Uterus (tissue), 4 donors: ENCODE data around the gene RILPL2. TPM values are rescaled to one million over a fixed set of nuclear protein-coding genes. Genes with fewer than 3 reads are reported as not detected.
"Not testable (repeated sequence)": the region's sequence is repeated elsewhere in the genome, so short reads cannot be mapped to it uniquely, and the experiment has no call there.

Experiments
- DNase-seq, 2 donors: peaks; one replicate each; pipeline ENCODE4 v3.0.0-alpha.2; 2019 to 2020
- H3K27ac ChIP-seq, 2 donors: fragments of 200-600 bp; sonication (generic); 1 replicate in 1 of 2; 2 replicates in 1 of 2; pipeline ENCODE4 v1.5.1; 2016 to 2018
- H3K27me3 ChIP-seq, 2 donors: fragments of 200-600 bp; sonication (generic); one replicate each; pipeline ENCODE4 v1.5.1; 2018 to 2019; ENCODE audit warnings: control low read depth in 1 of 2
- H3K36me3 ChIP-seq, 2 donors: fragments of 200-600 bp; sonication (generic); one replicate each; pipeline ENCODE4 v1.5.1; 2019; ENCODE audit warnings: control low read depth in 1 of 2
- H3K4me1 ChIP-seq, 2 donors: fragments of 200-600 bp; sonication (generic); one replicate each; pipeline ENCODE4 v1.5.1; 2018 to 2019; ENCODE audit warnings: control low read depth in 1 of 2
- H3K4me3 ChIP-seq, 2 donors: fragments of 200-600 bp; sonication (generic); 1 replicate in 1 of 2; 2 replicates in 1 of 2; pipeline ENCODE4 v1.5.1; 2018 to 2019; ENCODE audit warnings: mild to moderate bottlenecking in 1 of 2
- H3K9me3 ChIP-seq, 2 donors: fragments of 200-600 bp; sonication (generic); one replicate each; pipeline ENCODE4 v1.5.1; 2019; ENCODE audit warnings: control low read depth in 1 of 2
- CTCF ChIP-seq, 4 experiments: fragments of 200-600 bp in 2 of 4; fragments of 450-650 bp in 2 of 4; sonication (generic) in 2 of 4; IDR thresholded peaks; one replicate each; pipeline ENCODE4 v1.5.1; 2016 to 2019; ENCODE audit warnings: antibody characterized with exemption in 4 of 4, mild to moderate bottlenecking in 2 of 4, moderate library complexity in 1 of 4
- POLR2A ChIP-seq, 2 donors: fragments of 450-650 bp; IDR thresholded peaks; one replicate each; pipeline ENCODE4 v1.6.1; 2016; ENCODE audit warnings: antibody characterized with exemption in 2 of 2, mild to moderate bottlenecking in 1 of 2, moderate library complexity in 1 of 2
- intact Hi-C: fragments of 100-400 bp; cut with DNase I; formaldehyde crosslinking; loops from one replicate; pipeline ENCODE4 v1.15.1; 2023; ENCODE audit warnings: low total_unique reads
- total RNA-seq, 4 donors: library from RNA; depleted of rRNA in 3 of 4; stranded (reverse); fragments of >200 nt in 3 of 4; gene quantifications; one replicate each; pipeline versions ENCODE4 v1.1.0 to v1.2.4, GENCODE V29; 2014 to 2023
- donor health status: DM: yes; HTN: yes; CAD: no.

RILPL2 gene
- total RNA-seq, 4 donors from 2014 or later, result 4.0 to 10.1 (median 5.8) TPM

GRCh38 chr12:123428591-123428990 lies 7.9 kb downstream of the RILPL2 start:
- Histone ChIP-seq H3K27ac (no peak overlapping the region), H3K9me3 (no peaks in the 10 kb centered on the region), H3K36me3 (no peaks in the 10 kb centered on the region), H3K4me1 (no peaks in the 10 kb centered on the region), H3K27me3 (no peaks in the 10 kb centered on the region), H3K4me3 (no peak overlapping the region)
- intact Hi-C loops, result no loop called here
- TF ChIP-seq CTCF (IDR thresholded peaks at IDR 0.05) (no peak), POLR2A (IDR thresholded peaks at IDR 0.05) (no peak)
- DNase-seq, result no peak

GRCh38 chr12:123427036-123427769 lies 9.3 kb downstream of the RILPL2 start:
- intact Hi-C loops, result no loop called here
- Histone ChIP-seq H3K4me1 (no peaks in the 10 kb centered on the region), H3K36me3 (no peaks in the 10 kb centered on the region), H3K4me3 (no peak overlapping the region), H3K27me3 (no peaks in the 10 kb centered on the region), H3K9me3 (no peaks in the 10 kb centered on the region), H3K27ac (no peak overlapping the region)
- DNase-seq, result no peak
- no peak for TF ChIP-seq POLR2A (IDR thresholded peaks at IDR 0.05)
- TF ChIP-seq CTCF (IDR thresholded peaks at IDR 0.05), result no peak

GRCh38 chr12:123421314-123421713 lies 15.2 kb downstream of the RILPL2 start:
- TF ChIP-seq POLR2A (IDR thresholded peaks at IDR 0.05) (no peak), CTCF (IDR thresholded peaks at IDR 0.05) (no peak)
- H3K27ac ChIP-seq, result no peak overlapping the region
- intact Hi-C loops, result no loop called here
- no peaks in the 10 kb centered on the region for H3K9me3 ChIP-seq
- H3K27me3 ChIP-seq, result no peaks in the 10 kb centered on the region
- H3K4me3 ChIP-seq, result no peak overlapping the region
- no peaks in the 10 kb centered on the region for H3K36me3 ChIP-seq
- no peak for DNase-seq
- H3K4me1 ChIP-seq, result no peaks in the 10 kb centered on the region

GRCh38 chr12:123410041-123410412 lies 26.5 kb downstream of the RILPL2 start:
- Histone ChIP-seq H3K27ac (no peak overlapping the region), H3K4me1 (no peaks in the 10 kb centered on the region), H3K9me3 (no peaks in the 10 kb centered on the region), H3K36me3 (no peaks in the 10 kb centered on the region), H3K27me3 (no peaks in the 10 kb centered on the region), H3K4me3 (no peak overlapping the region)
- TF ChIP-seq CTCF (IDR thresholded peaks at IDR 0.05) (no peak), POLR2A (IDR thresholded peaks at IDR 0.05) (no peak)
- DNase-seq, result no peak
- intact Hi-C loops, result no loop called here

GRCh38 chr12:123409284-123410040 lies 27.0 kb downstream of the RILPL2 start:
- DNase-seq, intact Hi-C loops, H3K4me3 ChIP-seq, H3K27ac ChIP-seq, H3K4me1 ChIP-seq, H3K9me3 ChIP-seq, H3K36me3 ChIP-seq, H3K27me3 ChIP-seq: not testable (repeated sequence)

- H3K36me3 ChIP-seq, H3K9me3 ChIP-seq, H3K27me3 ChIP-seq, intact Hi-C loops, DNase-seq, H3K27ac ChIP-seq, H3K4me3 ChIP-seq, H3K4me1 ChIP-seq: not testable (repeated sequence)
These were observed 27.9 kb downstream of the RILPL2 start for GRCh38 chr12:123408619-123409018.

GRCh38 chr12:123407934-123408333 lies 28.6 kb downstream of the RILPL2 start:
- H3K36me3 ChIP-seq, intact Hi-C loops, H3K9me3 ChIP-seq: not testable (repeated sequence)

GRCh38 chr12:123407269-123407668 lies 29.2 kb downstream of the RILPL2 start:
- intact Hi-C loops, H3K27ac ChIP-seq, DNase-seq, H3K9me3 ChIP-seq, H3K36me3 ChIP-seq, H3K4me3 ChIP-seq, H3K27me3 ChIP-seq, H3K4me1 ChIP-seq: not testable (repeated sequence)

More at GRCh38 chr12:123407934-123408333, 28.6 kb downstream of the RILPL2 start:
- not testable (repeated sequence) for H3K27ac ChIP-seq, H3K27me3 ChIP-seq, H3K4me3 ChIP-seq, H3K4me1 ChIP-seq, DNase-seq
